HG03439 (cell line): Measurements from ENCODE around the gene TPM4.
"Not testable (repeated sequence)": the region's sequence is repeated elsewhere in the genome, so short reads cannot be mapped to it uniquely, and the experiment has no call there.

Experiments
- ATAC-seq: cut with Tn5 transposase; IDR thresholded peaks from one replicate; pipeline ENCODE4 v1.9.1; 2021; ENCODE audit warnings: mild to moderate bottlenecking, moderate library complexity; ENCODE audit not compliant: unreplicated experiment

Gene TPM4

DNA sequence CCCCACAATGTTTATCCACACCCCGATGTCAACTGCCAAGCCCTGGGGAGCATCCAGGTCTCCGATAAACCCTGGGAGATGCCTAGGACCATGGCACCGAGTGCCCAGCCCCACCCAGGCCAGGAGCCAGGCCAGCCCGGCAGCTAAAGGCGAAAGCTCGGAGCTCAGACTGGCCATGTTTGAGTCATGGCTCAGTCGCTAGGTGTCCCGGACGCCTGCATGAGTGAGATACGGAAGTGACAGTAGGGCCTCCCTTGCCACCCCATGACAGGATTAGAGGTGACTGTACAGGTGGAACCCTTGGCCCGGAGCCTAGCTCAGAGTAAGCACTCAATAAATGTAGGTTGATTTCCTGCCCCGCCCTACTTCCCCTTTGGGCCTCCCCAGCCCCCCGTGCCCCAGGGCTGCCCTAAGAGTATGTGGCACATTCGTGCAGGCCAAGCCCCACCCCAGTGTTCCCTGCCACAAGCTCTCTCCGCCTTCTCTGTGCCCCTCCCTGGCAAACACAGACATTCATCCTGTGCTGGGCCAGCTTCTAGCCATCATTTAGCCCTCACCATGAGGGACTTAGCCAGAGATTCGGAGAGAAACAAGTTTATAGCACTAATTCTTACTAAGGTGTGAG lies 5.8 kb upstream of the TPM4 start:
- peak; percentile 43 for ATAC-seq

DNA sequence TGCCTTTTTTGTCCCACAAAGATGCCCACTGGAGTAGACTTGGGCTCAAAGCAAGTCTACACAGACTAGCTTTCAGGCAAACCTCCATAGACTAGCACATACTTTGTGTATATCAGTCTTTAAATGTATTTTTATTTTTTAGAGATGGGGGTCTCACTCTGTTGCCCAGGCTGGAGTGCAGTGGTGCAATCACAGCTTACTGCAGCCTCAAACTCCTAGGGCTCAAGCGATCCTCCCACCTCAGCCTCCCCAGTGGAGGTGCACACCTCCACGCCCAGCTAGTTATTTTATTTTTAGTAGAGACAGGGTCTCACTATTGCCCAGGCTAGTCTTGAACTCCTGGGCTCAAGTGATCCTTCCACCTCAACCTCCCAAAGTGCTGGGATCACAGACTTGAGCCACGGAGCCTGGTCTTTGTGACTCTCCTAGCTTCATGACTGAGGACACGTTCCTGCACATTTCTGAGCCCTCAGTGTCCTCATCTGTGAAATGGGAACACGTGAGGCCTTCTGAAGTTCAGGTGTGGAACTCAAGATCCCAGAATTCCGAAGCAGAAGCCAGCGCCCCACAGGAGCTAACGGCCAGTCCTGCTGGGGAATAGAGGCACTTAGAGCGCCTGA lies 5.1 kb upstream of the TPM4 start:
- ATAC-seq, result no peak

DNA sequence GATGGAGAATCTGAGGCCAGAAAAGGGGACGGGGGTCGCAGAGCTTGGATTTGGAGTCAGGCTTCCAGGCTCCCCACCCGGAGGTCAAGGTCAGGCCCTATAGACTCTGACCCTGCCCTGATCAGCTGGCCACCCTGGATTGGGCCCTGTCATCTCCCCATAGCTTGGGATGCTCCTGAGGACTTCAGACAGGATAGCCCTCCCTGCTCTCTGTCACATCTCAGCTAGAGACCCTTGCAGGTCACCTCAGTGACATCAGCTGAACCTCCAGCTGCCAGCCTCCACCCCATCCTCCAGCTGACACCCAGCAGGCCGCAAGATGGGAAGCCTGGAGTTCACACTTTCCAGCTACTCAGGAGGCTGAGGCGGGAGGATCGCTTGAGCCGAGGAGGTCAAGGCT lies 2.8 kb upstream of the TPM4 start:
- ATAC-seq, result no peak

DNA sequence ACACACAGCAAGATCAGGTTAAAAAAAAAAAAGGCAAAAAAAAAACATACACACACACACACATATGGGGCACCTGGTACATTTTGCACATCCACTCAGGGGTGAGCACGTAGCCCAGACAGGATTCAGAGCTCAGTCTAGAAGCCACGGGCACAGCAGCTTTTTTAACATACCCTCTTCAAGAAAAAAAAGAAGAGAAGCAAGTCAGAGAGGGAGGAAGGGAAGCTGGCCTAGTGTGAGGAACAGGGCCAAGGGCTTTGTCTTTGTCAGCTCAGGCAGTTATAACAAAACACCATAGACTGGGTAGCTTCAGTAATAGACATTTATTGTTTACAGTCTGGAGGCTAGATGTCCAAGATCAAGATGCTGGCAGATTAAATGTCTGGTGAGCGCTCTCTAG lies 2.3 kb upstream of the TPM4 start:
- ATAC-seq, result no peak

DNA sequence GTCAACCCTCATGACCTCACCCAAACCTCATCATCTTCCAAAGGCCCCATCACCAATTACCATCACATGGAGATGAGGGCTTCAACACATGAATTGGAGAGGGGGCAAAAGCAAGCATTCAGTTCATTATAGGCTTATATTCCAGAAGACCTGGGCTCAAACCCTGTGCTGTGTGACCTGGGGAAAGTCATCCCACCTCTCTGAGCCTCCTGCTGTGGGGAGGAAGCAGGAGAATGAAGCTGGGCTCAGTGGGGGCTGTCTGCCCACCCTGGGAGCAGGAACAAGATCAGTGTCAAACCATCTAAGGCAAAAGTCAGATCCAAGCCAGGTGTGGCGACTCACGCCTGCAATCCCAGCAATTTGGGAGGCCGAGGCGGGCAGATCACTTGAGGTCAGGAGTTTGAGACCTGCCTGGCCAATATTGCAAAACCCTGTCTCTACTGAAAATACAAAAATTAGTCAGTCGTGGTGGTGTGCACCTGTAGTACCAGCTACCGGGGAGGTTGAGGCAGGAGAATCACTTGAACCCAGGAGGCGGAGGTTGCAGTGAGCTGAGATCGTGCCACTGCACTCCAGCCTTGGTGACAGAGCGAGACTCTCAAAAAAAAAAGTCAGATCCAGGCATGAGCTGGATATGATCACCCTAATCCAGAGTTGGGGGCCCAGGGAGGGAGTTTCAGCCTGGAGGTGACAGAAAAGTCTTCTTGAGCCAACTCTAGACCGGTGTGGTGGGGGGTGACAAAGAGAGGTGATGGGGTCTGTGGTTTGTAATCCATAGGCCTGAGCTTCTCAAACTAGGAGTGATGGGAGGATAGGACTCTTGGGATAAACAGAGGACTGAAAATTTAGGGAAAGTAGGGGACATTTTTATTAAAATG lies 1.6 kb upstream of the TPM4 start:
- no peak for ATAC-seq

DNA sequence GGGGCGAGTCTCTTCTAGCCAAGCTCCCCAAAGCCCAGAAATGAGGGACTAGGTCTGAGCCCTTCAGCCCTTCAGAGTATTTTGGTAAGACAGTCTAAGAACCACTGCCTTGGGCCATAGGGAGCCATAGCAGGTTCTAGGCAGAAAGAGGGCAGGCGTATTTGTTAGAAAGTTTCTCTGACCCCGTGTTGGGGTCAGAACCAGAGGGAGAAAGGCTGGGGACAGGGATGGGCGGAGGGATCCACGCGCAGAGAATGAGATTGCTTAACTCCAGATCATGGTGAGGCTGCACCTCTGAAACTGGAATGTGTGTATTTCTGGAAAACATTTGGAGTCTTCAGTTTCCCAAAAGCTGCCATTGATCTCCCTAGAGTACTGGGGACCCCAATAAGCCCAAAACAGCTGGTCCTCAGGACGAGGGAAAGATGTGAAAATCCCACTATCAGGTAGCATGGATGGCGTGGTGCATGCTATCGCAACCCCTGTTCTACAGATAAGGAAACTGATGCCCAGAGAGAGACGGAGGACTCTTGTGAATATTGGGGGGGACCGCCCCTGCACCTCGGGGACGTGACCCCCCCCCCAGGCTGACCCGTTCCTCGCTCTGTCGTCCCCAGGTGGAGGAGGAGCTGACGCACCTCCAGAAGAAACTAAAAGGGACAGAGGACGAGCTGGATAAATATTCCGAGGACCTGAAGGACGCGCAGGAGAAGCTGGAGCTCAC lies 703 bp upstream of the TPM4 start:
- ATAC-seq, result no peak

DNA sequence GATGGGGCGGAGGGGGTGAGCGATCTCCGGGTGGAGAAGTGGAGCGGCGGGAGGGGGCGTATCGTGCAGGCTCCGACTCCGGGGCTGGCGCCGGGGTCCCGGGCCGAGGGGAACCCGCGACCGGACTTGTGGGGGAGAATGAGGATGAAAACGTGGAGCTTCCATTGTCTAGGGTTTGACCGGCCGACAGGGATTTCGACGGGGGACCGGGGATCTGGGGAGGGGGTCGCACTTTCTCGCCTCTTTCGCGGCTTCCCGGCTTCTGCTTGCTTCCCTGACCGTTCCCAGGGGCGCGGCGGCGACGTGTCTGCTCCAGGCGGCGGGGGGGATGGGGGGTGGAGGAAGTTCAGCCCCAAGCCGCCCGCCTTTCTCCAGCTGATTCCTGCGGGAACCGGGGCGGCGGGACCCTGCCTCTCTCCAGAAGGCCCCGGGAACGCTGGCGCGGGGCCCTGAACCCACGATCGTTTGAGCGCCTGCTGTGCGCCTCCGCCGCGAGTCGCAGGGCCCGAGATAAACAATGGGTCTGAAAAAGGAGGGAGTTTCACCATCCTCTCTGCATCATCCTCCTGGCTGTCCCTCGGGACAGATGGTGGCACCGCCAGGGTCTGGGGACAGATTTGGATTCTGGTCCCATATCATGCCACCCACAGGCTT lies 790 bp downstream of the TPM4 start:
- ATAC-seq, result no peak

DNA sequence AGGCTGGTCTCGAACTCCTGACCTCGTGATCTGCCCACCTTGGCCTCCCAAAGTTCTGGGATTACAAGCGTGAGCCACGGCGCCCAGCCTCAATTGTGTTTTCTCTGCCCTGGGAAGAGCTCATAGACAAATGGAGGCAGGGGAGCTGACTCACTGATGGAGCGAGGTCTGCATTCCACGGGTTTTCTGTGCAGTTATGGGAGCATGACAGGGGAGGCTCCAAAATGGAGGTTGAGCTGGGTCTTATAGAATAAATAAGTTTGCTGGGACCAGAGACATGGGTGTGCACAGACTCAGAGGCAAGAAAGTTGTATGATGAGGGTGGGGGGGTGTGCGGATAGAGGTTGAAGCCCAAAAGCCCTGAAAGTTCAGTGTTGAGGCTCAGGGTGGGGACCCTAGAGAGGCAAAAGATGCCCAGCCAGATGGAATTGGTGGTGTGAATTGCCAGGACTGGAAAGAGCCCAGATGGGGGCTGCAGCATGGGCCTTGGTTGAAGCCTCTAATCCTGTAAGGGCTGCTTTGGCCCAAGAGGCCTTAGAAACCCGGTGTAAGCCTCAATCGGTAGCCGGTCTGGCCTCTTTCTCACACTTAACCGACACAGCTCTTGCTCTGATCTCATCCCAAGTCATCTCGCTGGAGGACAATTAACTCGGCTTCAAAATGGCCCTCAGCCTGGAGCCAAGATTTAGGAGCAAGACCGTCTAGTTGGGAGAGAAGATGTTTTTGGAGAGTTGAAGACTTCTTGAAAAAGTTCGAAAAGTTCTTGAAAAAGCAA lies 1.9 kb downstream of the TPM4 start:
- ATAC-seq, result no peak

DNA sequence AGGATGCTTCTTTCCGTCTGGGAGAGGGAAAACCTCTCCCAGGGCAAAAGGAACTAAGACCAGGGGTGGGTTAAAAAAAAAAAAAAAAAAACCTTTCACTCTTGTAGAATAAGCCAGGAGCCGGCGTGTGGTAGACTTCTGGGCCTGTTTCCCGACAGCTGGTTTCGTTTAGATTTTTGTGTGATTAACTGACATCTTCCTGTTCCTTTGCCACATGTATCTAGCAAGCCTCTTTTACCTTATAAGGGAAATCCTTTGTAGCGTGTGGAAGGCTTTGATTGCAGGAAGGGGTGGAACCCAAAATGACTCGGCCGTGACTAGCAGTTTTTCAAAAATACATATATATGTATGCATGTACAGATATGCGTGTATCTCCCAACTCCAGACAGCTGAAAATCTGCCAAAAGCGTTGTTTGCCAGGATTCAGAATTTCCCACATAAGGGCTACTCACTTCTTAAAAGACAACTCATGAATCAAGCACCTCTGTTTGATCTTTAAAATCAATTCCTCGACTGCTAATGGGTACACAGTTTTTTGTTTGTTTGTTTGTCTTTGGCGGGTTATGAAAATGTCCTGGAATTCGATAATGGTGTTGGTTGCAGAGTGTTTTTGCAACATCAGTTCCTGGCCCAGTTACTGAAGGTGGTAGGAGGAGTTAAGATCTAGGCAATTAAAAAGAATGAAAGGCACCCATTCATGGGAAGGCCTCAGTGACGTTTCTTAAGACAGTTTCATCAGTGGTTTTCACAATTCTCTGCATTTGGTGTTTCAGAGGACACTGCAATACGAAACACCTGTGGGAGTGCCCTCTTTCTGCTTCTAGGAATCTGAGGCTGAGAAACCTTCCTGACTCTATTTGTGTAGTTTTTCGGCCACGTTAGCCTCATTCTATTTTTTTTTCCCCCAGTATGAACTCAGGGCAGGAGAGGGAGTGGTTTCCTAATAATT lies 2.7 kb downstream of the TPM4 start:
- peak; percentile 39 for ATAC-seq

DNA sequence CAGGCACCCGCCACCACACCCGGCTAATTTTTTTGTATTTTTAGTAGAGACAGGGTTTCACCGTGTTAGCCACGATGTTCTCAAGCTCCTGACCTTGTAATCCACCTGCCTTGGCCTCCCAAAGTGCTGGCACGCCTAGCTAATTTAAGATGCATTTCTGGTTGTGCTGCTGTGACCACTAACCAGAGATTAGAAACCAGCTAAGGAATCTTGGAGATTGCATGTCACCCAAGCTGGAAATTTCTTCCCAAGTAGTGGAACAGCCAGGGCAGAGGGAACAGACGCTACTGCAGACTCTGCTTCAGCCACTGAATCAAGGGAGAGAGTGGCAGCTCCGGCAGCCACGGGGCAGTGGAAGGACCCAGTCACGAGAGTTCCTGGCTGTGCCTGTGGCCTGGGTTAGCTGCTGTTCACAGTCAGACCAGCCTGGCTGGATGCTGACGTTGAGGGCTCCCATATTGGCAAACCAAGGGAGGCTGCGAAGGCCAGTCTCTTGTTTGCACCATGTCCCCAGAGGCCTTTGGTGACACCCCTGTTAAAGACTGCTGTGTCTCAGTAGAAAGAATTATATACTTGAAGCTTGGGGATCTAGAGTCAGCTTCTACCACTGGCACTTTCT lies 7.9 kb downstream of the TPM4 start:
- no peak for ATAC-seq

DNA sequence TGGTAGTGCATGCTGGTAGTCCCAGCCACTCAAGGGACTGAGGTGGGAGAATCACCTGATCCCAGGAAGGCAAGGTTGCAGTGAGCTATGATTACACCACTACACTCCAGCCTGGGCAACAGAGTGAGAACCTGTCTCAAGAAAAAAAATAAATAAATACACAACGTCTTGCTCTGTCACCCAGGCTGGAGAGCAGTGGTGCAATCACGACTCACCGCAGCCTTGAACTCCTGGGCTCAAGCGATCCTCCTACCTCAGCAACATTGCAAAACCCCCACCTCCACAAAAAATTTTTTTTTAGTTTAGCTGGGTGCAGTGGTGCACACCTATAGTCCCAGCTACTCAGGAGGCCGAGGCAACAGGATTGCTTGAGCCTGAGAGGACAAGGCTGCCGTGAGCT lies 8.8 kb downstream of the TPM4 start:
- ATAC-seq, result no peak

DNA sequence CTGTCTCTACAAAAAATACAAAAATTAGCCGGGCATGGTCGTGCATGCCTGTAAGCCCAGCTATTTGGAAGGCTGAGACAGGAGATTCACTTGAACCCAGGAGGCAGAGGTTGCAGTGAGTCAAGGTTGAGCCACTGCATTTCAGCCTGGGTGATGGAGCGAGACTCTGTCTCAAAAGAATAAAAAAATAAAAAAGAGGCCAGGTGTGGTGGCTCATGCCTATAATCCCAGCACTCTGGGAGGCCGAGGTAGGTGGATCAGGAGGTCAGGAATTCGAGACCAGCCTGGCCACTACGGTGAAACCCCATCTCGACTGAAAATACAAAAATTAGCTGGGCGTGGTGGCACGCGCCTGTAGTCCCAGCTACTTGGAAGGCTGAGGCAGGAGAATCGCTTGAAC lies 11.1 kb downstream of the TPM4 start:
- ATAC-seq, result not testable (repeated sequence)

DNA sequence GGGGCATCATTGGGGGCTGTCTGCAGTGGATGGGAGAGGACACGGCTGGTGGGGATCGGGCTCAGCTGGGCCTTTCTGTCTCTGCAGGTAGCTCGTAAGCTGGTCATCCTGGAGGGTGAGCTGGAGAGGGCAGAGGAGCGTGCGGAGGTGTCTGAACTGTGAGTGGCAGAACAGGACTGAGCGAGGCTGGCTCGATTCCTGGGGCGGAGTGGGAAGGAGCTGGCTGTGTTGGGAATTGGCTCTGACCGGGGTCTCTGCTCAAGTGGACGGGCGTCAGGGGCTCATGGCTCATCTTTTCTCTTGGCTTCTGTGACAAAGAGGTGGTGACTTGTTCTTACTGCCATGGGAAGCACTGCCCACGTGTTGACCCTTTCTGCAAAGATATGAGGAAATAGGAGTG lies 11.6 kb downstream of the TPM4 start:
- ATAC-seq, result no peak

DNA sequence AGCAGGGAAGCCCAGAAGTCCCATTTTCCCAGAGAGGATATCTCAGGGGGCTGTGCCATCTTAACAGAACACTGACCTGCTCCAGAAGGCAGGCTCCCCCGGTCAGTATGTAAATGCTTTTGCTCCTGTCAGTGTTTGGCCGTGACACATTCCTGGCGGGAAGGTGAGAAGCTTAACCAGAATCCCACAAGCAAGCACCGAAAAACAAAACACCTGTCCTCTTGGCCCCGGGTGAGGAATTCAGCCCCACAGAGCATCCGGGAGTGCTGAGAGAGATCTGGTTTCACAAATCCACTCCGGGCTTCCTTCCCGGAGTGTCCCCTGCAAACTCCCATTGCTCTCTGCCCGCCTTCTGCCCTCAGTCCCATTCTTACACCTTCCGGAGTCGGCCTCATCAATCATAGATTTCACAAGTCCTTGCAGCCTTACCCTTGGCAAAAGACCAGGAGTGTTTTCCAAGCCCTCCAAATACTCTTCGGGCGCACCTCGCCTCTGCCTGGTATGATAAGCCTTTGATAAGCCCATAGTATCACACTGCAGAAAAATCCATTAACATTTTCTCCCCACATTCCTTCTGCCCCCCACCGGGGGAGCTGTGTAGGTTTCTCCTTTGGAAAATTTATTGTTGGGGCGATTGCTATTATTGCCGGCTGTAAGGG lies 12.2 kb downstream of the TPM4 start:
- ATAC-seq, result no peak

DNA sequence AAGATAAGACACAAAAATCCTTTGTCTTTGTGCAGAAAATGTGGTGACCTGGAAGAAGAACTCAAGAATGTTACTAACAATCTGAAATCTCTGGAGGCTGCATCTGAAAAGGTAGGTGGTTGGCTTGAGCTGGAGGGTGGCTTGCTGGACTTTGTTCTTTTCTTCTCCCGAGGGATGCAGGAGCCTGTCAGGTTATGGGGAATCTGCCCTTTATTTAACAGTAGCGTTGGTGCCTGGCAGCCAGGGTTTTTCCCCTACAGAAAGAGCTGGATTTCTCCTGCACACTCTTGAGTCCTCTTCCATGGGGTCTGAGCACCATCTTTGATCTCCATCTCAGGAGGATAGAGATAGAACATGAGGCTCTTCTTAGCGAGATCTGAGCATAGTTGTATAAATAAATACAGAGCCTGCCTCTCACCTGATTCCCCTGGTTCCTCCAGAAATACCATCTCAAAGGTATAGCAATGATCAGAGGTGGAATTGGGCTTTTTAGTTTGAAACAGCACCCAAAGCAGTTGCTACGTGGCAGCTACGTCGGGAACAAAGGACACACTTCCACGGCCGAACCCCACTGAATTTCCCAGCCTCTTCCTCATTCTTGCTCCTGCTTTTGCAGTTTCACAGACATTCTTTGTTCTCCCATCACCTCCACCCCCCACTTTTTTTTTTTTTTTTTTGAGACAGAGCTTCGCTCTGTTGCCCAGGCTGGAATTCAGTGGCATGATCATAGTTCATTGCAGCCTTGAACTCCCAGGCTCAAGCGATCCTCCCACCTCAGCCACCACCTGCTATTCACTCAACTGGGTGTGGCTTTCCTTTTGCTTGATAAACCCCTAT lies 12.9 kb downstream of the TPM4 start:
- ATAC-seq, result no peak

DNA sequence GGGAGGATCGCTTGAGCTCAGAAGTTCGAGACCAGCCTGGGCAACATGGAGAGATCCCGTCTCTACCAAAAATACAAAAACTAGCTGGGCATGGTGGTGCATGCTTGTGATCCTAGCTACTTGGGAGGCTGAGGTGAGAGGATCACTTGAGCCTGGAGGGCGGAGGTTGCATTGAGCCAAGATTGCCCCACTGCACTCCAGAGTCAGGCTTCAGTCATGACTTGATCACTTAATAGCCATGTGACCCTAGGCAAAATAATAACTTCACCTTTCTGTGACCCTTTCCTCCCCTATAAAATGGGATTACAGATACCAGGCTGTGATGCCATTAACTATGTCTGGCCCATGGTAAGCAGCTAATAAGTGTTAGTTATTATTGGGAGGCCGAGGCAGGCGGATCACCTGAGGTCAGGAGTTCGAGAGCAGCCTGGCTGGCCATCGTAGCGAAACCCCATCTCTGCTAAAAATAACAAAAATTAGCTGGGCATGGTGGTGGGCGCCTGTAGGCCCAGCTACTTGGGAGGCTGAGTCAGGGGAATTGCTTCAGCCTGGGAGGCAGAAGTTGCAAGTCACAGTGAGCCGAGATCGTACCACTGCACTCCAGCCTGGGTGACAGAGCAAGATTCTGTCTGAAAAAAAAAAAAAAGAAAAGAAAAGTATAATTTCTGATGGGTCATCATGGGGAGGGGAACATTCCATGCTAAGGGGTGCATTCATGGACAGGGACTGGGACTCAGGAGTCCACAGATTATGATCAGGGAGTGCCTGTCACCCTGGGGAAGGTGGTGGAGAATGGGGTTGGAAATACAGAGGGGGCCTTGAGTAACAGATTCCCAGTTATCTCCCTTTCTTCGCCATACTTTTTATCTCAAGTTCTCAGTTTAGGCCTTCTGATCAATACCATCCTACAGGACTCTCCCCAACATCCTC lies 15.5 kb downstream of the TPM4 start:
- ATAC-seq, result no peak
